Measurements from ENCODE around the gene SDCCAG8. TPM values are rescaled to one million over a fixed set of nuclear protein-coding genes. Genes with fewer than 3 reads are reported as not detected.

Gene SDCCAG8
- total RNA-seq, 4 donors from 2014 or later, result 30.2 to 46.4 (median 36.7) TPM

- Histone ChIP-seq H3K27ac (no peak overlapping the region), H3K4me3 (no peak overlapping the region), H3K4me1 (no peaks in the 10 kb centered on the region), H3K9me3 (peaks cover 0 to 12% (median 0%) of the 10 kb centered on the region in 3 donors), H3K36me3 (peaks cover 0 to 81% of the 10 kb centered on the region in 2 donors), H3K27me3 (no peaks in the 10 kb centered on the region)
- 73 to 77% methylated on average over 2 to 3 of the region's 3 CpGs for WGBS, 2 donors (ENCODE audit: low coverage in 1 of 2)
- ATAC-seq, result no peak
- TF ChIP-seq, protein P1, sequence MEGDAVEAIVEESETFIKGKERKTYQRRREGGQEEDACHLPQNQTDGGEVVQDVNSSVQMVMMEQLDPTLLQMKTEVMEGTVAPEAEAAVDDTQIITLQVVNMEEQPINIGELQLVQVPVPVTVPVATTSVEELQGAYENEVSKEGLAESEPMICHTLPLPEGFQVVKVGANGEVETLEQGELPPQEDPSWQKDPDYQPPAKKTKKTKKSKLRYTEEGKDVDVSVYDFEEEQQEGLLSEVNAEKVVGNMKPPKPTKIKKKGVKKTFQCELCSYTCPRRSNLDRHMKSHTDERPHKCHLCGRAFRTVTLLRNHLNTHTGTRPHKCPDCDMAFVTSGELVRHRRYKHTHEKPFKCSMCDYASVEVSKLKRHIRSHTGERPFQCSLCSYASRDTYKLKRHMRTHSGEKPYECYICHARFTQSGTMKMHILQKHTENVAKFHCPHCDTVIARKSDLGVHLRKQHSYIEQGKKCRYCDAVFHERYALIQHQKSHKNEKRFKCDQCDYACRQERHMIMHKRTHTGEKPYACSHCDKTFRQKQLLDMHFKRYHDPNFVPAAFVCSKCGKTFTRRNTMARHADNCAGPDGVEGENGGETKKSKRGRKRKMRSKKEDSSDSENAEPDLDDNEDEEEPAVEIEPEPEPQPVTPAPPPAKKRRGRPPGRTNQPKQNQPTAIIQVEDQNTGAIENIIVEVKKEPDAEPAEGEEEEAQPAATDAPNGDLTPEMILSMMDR (IDR thresholded peaks at IDR 0.05), result no peak
- TF ChIP-seq POLR2AphosphoS5 (IDR thresholded peaks at IDR 0.05) (no peak), POLR2A (IDR thresholded peaks at IDR 0.05) (no peak), EP300 (IDR thresholded peaks at IDR 0.05) (no peak)
Measured at GRCh38 chr1:243294723-243295121, 38.9 kb downstream of the SDCCAG8 start.

- no peak overlapping the region for H3K27ac ChIP-seq
- peaks cover 0 to 75% of the 10 kb centered on the region in 2 donors for H3K36me3 ChIP-seq
- H3K9me3 ChIP-seq, result peaks cover 0 to 9% (median 0%) of the 10 kb centered on the region in 3 donors
- no peaks in the 10 kb centered on the region for H3K4me1 ChIP-seq
- 83 to 100% methylated on average over 1 of the region's 1 CpG for WGBS, 2 donors (ENCODE audit: low coverage in 1 of 2)
- no peaks in the 10 kb centered on the region for H3K27me3 ChIP-seq
- ATAC-seq, result no peak
- TF ChIP-seq EP300 (IDR thresholded peaks at IDR 0.05) (no peak), POLR2A (IDR thresholded peaks at IDR 0.05) (no peak), POLR2AphosphoS5 (IDR thresholded peaks at IDR 0.05) (no peak)
- TF ChIP-seq, protein P1 (IDR thresholded peaks at IDR 0.05), result no peak
- H3K4me3 ChIP-seq, result no peak overlapping the region
Measured at GRCh38 chr1:243299069-243299468, 43.2 kb downstream of the SDCCAG8 start.

- Histone ChIP-seq H3K4me1 (no peaks in the 10 kb centered on the region), H3K9me3 (peaks cover 0 to 9% (median 0%) of the 10 kb centered on the region in 3 donors), H3K27ac (no peak overlapping the region), H3K36me3 (peaks cover 0 to 63% of the 10 kb centered on the region in 2 donors), H3K4me3 (no peak overlapping the region), H3K27me3 (no peaks in the 10 kb centered on the region)
- WGBS, 2 donors (ENCODE audit: low coverage in 1 of 2), result 88 to 91% methylated on average over 2 of the region's 2 CpGs
- TF ChIP-seq POLR2A (IDR thresholded peaks at IDR 0.05), result no peak
- TF ChIP-seq, protein P1 (IDR thresholded peaks at IDR 0.05), result no peak
- no peak for TF ChIP-seq POLR2AphosphoS5 (IDR thresholded peaks at IDR 0.05)
- no peak for TF ChIP-seq EP300 (IDR thresholded peaks at IDR 0.05)
- ATAC-seq, result no peak
Measured at GRCh38 chr1:243301059-243301458, 45.2 kb downstream of the SDCCAG8 start.

GRCh38 chr1:243311809-243312208 lies 56.0 kb downstream of the SDCCAG8 start:
- ATAC-seq, result no peak
- Histone ChIP-seq H3K36me3 (peaks cover 0 to 42% of the 10 kb centered on the region in 2 donors), H3K27me3 (no peaks in the 10 kb centered on the region), H3K4me3 (no peak overlapping the region), H3K27ac (no peak overlapping the region), H3K4me1 (peaks cover 0 to 16% (median 0%) of the 10 kb centered on the region in 3 donors), H3K9me3 (no peaks in the 10 kb centered on the region)
- 100% methylated on average over 1 of the region's 1 CpG for WGBS, 2 donors (ENCODE audit: low coverage in 1 of 2)
- TF ChIP-seq POLR2AphosphoS5 (IDR thresholded peaks at IDR 0.05) (no peak), POLR2A (IDR thresholded peaks at IDR 0.05) (no peak), EP300 (IDR thresholded peaks at IDR 0.05) (no peak)
- TF ChIP-seq, protein P1 (IDR thresholded peaks at IDR 0.05), result no peak

DNA sequence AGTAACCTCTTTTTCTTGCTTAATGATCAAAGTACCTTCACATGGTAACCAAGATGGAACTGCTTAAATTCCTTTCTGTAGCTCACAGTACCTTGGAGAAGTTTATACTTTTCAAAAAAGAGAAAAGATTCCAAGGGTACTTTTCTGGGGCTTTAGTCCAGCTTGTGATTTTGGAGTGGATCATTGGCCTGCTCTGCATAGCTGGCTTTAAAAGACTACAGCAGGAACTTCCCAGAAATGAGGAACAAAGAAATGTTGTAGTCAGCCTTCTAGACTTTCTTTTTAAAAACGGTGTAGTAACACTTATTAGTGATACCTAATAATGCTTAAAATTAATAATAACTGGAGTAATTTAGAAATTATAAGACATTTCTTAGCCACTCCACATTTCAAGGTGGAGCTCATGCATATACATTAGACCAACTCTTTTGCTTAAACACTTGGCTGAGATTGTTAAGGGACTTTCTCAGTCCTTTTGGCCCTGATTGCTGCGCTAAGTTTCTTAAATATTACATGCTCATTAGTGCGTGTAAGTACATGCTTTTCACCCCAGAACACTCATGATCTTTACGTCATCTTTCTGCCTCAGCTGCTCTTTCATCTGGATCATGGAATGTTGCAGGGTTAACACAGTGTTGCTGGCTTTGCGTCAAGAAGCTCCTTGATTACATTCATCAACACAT lies 57.3 kb downstream of the SDCCAG8 start:
- no peaks in the 10 kb centered on the region for H3K27me3 ChIP-seq
- TF ChIP-seq EP300 (IDR thresholded peaks at IDR 0.05) (no peak), POLR2AphosphoS5 (IDR thresholded peaks at IDR 0.05) (no peak), POLR2A (IDR thresholded peaks at IDR 0.05) (no peak)
- TF ChIP-seq, protein P1 (IDR thresholded peaks at IDR 0.05), result no peak
- ATAC-seq, result no peak
- WGBS, 2 donors (ENCODE audit: low coverage in 1 of 2), result 78 to 80% methylated on average over 4 to 5 of the region's 5 CpGs
- H3K36me3 ChIP-seq, result peaks cover 0 to 47% of the 10 kb centered on the region in 2 donors
- H3K4me3 ChIP-seq, result no peak overlapping the region
- H3K27ac ChIP-seq, result no peak overlapping the region
- H3K9me3 ChIP-seq, result no peaks in the 10 kb centered on the region
- peaks cover 0 to 16% (median 0%) of the 10 kb centered on the region in 3 donors for H3K4me1 ChIP-seq

Data from gastroesophageal sphincter (tissue), 4 donors.